ENCODE results near the gene TIMM17A. TPM values are rescaled to one million over a fixed set of nuclear protein-coding genes. Genes with fewer than 3 reads are reported as not detected.
A peak's percentile ranks its signal among the peaks of the same experiment; 100 is the strongest.

TIMM17A gene
- total RNA-seq, 6 donors from 2014 or later = 11.7 to 38.9 (median 23.2) TPM

DNA sequence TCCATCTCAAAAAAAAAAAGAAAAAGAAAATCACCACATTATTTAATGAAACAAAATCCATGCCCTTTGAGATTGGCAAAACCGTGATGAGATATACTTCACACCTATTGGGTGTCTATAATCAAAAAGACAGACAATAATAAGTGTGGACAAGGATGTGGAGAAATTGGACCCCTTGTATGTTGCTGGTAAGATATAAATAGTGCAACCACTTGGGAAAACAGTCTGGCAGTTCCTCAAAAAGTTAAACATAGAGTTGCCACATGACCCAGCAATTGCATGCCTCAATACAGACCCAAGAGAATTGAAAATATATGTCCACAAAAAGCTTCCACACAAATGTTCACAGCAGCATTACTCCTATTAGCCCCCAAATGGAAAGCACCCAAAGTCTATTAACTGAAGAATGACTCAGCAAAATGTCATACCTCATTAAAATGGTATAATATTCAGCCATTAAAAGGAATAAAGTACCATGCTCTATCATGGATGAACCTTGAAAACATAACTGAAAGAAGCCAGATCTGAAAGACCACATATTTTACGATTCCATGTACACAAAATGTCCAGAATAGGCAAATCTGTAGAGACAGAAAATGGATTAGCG, 33.2 kb upstream of the TIMM17A start:
- DNase-seq (no peak), ATAC-seq (ENCODE audit: low FRiP score in 2 of 2) (no peak)
- TF ChIP-seq EP300 (IDR thresholded peaks at IDR 0.05) (no peak), CTCF (IDR thresholded peaks at IDR 0.05) (no peak), POLR2AphosphoS5 (IDR thresholded peaks at IDR 0.05) (no peak), POLR2A (IDR thresholded peaks at IDR 0.05) (no peak)
- Histone ChIP-seq H3K27me3 (no peaks in the 10 kb centered on the region), H3K36me3 (no peaks in the 10 kb centered on the region), H3K4me3 (no peak overlapping the region), H3K9me3 (no peaks in the 10 kb centered on the region), H3K27ac (no peak overlapping the region), H3K4me1 (peaks cover 3 to 13% (median 7%) of the 10 kb centered on the region in 4 donors)
- WGBS, 2 donors = 90 to 94% methylated on average over 3 of the region's 3 CpGs

GRCh38 chr1:201925301-201925567, 30.1 kb upstream of the TIMM17A start:
- TF ChIP-seq EP300 (IDR thresholded peaks at IDR 0.05) = no peak
- no peak for TF ChIP-seq POLR2AphosphoS5 (IDR thresholded peaks at IDR 0.05)
- TF ChIP-seq POLR2A (IDR thresholded peaks at IDR 0.05) = no peak
- no peak for TF ChIP-seq CTCF (IDR thresholded peaks at IDR 0.05)
- Histone ChIP-seq H3K4me1 (no peaks in the 10 kb centered on the region), H3K27ac (no peak overlapping the region), H3K27me3 (no peaks in the 10 kb centered on the region), H3K36me3 (no peaks in the 10 kb centered on the region), H3K9me3 (no peaks in the 10 kb centered on the region), H3K4me3 (no peak overlapping the region)
- DNase-seq (no peak), ATAC-seq (ENCODE audit: low FRiP score in 2 of 2) (no peak)
- 76 to 81% methylated on average over 2 of the region's 2 CpGs for WGBS, 2 donors

GRCh38 chr1:201925981-201926645, 29.2 kb upstream of the TIMM17A start:
- Histone ChIP-seq H3K9me3 (no peaks in the 10 kb centered on the region), H3K27ac (peak overlapping the region in 1 of 4 donors; percentile 16), H3K36me3 (no peaks in the 10 kb centered on the region), H3K4me1 (no peaks in the 10 kb centered on the region), H3K27me3 (no peaks in the 10 kb centered on the region), H3K4me3 (no peak overlapping the region)
- ATAC-seq (ENCODE audit: low FRiP score in 2 of 2) = no peak
- WGBS, 2 donors = 76 to 80% methylated on average over 5 of the region's 5 CpGs
- no peak for DNase-seq
- TF ChIP-seq POLR2AphosphoS5 (IDR thresholded peaks at IDR 0.05) = no peak
- TF ChIP-seq EP300 (IDR thresholded peaks at IDR 0.05) = no peak
- no peak for TF ChIP-seq CTCF (IDR thresholded peaks at IDR 0.05)
- no peak for TF ChIP-seq POLR2A (IDR thresholded peaks at IDR 0.05)

DNA sequence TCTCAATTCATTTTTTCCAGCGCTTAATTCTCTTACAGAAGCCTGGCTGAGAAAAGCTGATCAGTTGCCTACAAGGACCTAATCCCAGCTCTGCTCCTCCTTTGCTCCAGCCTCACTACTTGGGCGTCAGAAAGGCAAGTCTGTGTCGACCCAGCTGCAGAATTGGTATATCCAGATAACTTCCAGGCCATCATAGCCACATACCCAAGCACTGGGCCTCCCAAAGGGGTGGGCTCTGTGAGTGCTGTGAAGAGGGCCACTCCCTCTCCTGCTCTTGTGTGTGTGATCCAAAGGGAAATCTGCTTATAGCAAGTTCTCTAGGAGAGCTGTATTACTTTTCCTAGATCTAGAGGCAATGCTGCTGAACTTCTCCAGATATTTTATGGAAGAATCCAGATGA, 27.0 kb upstream of the TIMM17A start:
- no peak for ATAC-seq (ENCODE audit: low FRiP score in 2 of 2)
- Histone ChIP-seq H3K4me1 (no peaks in the 10 kb centered on the region), H3K9me3 (no peaks in the 10 kb centered on the region), H3K27me3 (no peaks in the 10 kb centered on the region), H3K4me3 (no peak overlapping the region), H3K36me3 (no peaks in the 10 kb centered on the region), H3K27ac (no peak overlapping the region)
- WGBS, 2 donors = 83 to 98% methylated on average over 3 of the region's 3 CpGs
- TF ChIP-seq POLR2A (IDR thresholded peaks at IDR 0.05) (no peak), EP300 (IDR thresholded peaks at IDR 0.05) (no peak), CTCF (IDR thresholded peaks at IDR 0.05) (no peak), POLR2AphosphoS5 (IDR thresholded peaks at IDR 0.05) (no peak)
- no peak for DNase-seq

GRCh38 chr1:201930137-201930536, 25.2 kb upstream of the TIMM17A start:
- no peak overlapping the region for H3K4me3 ChIP-seq
- WGBS, 2 donors = 85 to 89% methylated on average over 4 of the region's 4 CpGs
- no peaks in the 10 kb centered on the region for H3K36me3 ChIP-seq
- ATAC-seq (ENCODE audit: low FRiP score in 2 of 2) (no peak), DNase-seq (no peak)
- no peaks in the 10 kb centered on the region for H3K27me3 ChIP-seq
- no peak overlapping the region for H3K27ac ChIP-seq
- peaks cover 0 to 4% (median 0%) of the 10 kb centered on the region in 4 donors for H3K4me1 ChIP-seq
- H3K9me3 ChIP-seq = no peaks in the 10 kb centered on the region
- TF ChIP-seq POLR2AphosphoS5 (IDR thresholded peaks at IDR 0.05) (no peak), EP300 (IDR thresholded peaks at IDR 0.05) (no peak), CTCF (IDR thresholded peaks at IDR 0.05) (no peak), POLR2A (IDR thresholded peaks at IDR 0.05) (no peak)
